Activated CD8-positive, alpha-beta T cell treated with anti-CD3 and anti-CD28 coated beads for 36 hours (primary cell): ENCODE results near the gene PDGFC. TPM values are rescaled to one million over a fixed set of nuclear protein-coding genes. Genes with fewer than 3 reads are reported as not detected.
"Not testable (repeated sequence)": the region's sequence is repeated elsewhere in the genome, so short reads cannot be mapped to it uniquely, and the experiment has no call there.

Source experiments
- ATAC-seq: fragments of 200-7000 bp; cut with Tn5 transposase; one replicate; pipeline ENCODE4 v1.10.0; 2021; ENCODE audit warnings: mild to moderate bottlenecking, moderate library complexity
- CTCF ChIA-PET: fragments of 350-600 bp; sonication (Branson Sonifier 250); formaldehyde crosslinking; loops from one replicate; lab custom pipeline; 2021; ENCODE audit warnings: antibody characterized with exemption; lab: Charles Lee
- POLR2A ChIA-PET: fragments of 350-600 bp; sonication (Branson Sonifier 250); formaldehyde crosslinking; loops from one replicate; lab custom pipeline; 2021; ENCODE audit warnings: antibody characterized with exemption; lab: Charles Lee
- DNase-seq: peaks from one replicate; pipeline ENCODE4 v3.0.0-alpha.2; 2020
- H3K27ac Mint-ChIP-seq: one replicate; pipeline ENCODE4 v1.8.0; 2021; ENCODE audit warnings: mild to moderate bottlenecking, mixed read lengths
- H3K27me3 Mint-ChIP-seq: one replicate; pipeline ENCODE4 v1.8.0; 2021; ENCODE audit warnings: mixed read lengths
- H3K36me3 Mint-ChIP-seq: one replicate; pipeline ENCODE4 v1.8.0; 2021; ENCODE audit warnings: low read depth, mixed read lengths
- H3K4me1 Mint-ChIP-seq: one replicate; pipeline ENCODE4 v1.8.0; 2021; ENCODE audit warnings: low read depth, mixed read lengths
- H3K4me3 Mint-ChIP-seq: one replicate; pipeline ENCODE4 v1.8.0; 2021; ENCODE audit warnings: mild to moderate bottlenecking, moderate library complexity, mixed read lengths
- H3K9me3 Mint-ChIP-seq: one replicate; pipeline ENCODE4 v1.8.0; 2021; ENCODE audit warnings: mixed read lengths
- CTCF ChIP-seq: fragments of 200-600 bp; IDR thresholded peaks from one replicate; pipeline ENCODE4 v1.8.0; 2022; ENCODE audit warnings: antibody characterized with exemption, mild to moderate bottlenecking
- intact Hi-C: fragments of 100-400 bp; cut with micrococcal nuclease; formaldehyde crosslinking; loops from one replicate; pipeline ENCODE4 v1.10.0; 2022
- total RNA-seq, 2 experiments: library from RNA; stranded (reverse); gene quantifications; one replicate each; pipeline ENCODE4 v1.2.3, GENCODE V29; 2021

Gene PDGFC
- total RNA-seq, 2 experiments from 2014 or later, result not detected

- no peak for TF ChIP-seq CTCF
- H3K9me3 Mint-ChIP-seq, result no peaks in the 10 kb centered on the region
- no peak for DNase-seq
- ChIA-PET CTCF (no interaction called here), POLR2A (no interaction called here)
- ATAC-seq, result no peak
- intact Hi-C loops, result no loop called here
- H3K27ac Mint-ChIP-seq, result no peak overlapping the region
- H3K4me3 Mint-ChIP-seq, result no peak overlapping the region
- H3K4me1 Mint-ChIP-seq, result no peaks in the 10 kb centered on the region
- no peaks in the 10 kb centered on the region for H3K27me3 Mint-ChIP-seq
- no peaks in the 10 kb centered on the region for H3K36me3 Mint-ChIP-seq
Observed at GRCh38 chr4:156941940-156942548, 29.6 kb downstream of the PDGFC start.

- intact Hi-C loops, result no loop called here
- POLR2A ChIA-PET, result no interaction called here
- H3K4me3 Mint-ChIP-seq, result no peak overlapping the region
- H3K4me1 Mint-ChIP-seq, result no peaks in the 10 kb centered on the region
- ATAC-seq (no peak), DNase-seq (no peak)
- no peak for TF ChIP-seq CTCF
- H3K27ac Mint-ChIP-seq, result no peak overlapping the region
- H3K9me3 Mint-ChIP-seq, result no peaks in the 10 kb centered on the region
- no peaks in the 10 kb centered on the region for H3K27me3 Mint-ChIP-seq
- H3K36me3 Mint-ChIP-seq, result no peaks in the 10 kb centered on the region
- CTCF ChIA-PET, result no interaction called here
Observed at GRCh38 chr4:156939801-156940200, 31.8 kb downstream of the PDGFC start.

- H3K36me3 Mint-ChIP-seq, result no peaks in the 10 kb centered on the region
Observed at GRCh38 chr4:156939139-156939538, 32.5 kb downstream of the PDGFC start.

GRCh38 chr4:156934259-156934635, 37.4 kb downstream of the PDGFC start:
- no peak for ATAC-seq
- Mint-ChIP-seq H3K4me1 (no peaks in the 10 kb centered on the region), H3K27ac (no peak overlapping the region), H3K27me3 (no peaks in the 10 kb centered on the region), H3K9me3 (no peaks in the 10 kb centered on the region), H3K4me3 (no peak overlapping the region), H3K36me3 (no peaks in the 10 kb centered on the region)
- DNase-seq, result no peak
- ChIA-PET POLR2A (no interaction called here), CTCF (no interaction called here)
- intact Hi-C loops, result no loop called here
- no peak for TF ChIP-seq CTCF

More at GRCh38 chr4:156939139-156939538, 32.5 kb downstream of the PDGFC start:
- H3K4me3 Mint-ChIP-seq, result no peak overlapping the region
- intact Hi-C loops, result no loop called here
- ChIA-PET POLR2A (interaction anchor here (0.6 kb wide), 1 partner anchor 41 kb away, joined by 3 read pairs; no protein-coding TSS in a partner anchor), CTCF (no interaction called here)
- no peak for ATAC-seq
- TF ChIP-seq CTCF, result no peak
- no peak for DNase-seq
- H3K27me3 Mint-ChIP-seq, result no peaks in the 10 kb centered on the region
- H3K4me1 Mint-ChIP-seq, result no peaks in the 10 kb centered on the region
- no peaks in the 10 kb centered on the region for H3K9me3 Mint-ChIP-seq
- no peak overlapping the region for H3K27ac Mint-ChIP-seq

- no peaks in the 10 kb centered on the region for H3K4me1 Mint-ChIP-seq
Observed at GRCh38 chr4:156933633-156934258, 37.9 kb downstream of the PDGFC start.

GRCh38 chr4:156932360-156932759, 39.2 kb downstream of the PDGFC start:
- ATAC-seq, H3K36me3 Mint-ChIP-seq, H3K27ac Mint-ChIP-seq, H3K4me3 Mint-ChIP-seq, DNase-seq, H3K9me3 Mint-ChIP-seq, intact Hi-C loops, H3K27me3 Mint-ChIP-seq, CTCF ChIA-PET, POLR2A ChIA-PET, H3K4me1 Mint-ChIP-seq: not testable (repeated sequence)

More at GRCh38 chr4:156933633-156934258, 37.9 kb downstream of the PDGFC start:
- ATAC-seq, result no peak
- Mint-ChIP-seq H3K27me3 (no peaks in the 10 kb centered on the region), H3K27ac (no peak overlapping the region), H3K4me3 (no peak overlapping the region), H3K36me3 (no peaks in the 10 kb centered on the region), H3K9me3 (no peaks in the 10 kb centered on the region)
- intact Hi-C loops, result no loop called here
- no peak for DNase-seq
- no peak for TF ChIP-seq CTCF
- ChIA-PET CTCF (no interaction called here), POLR2A (no interaction called here)
